GM21717 (cell line): ENCODE results near the gene CNNM2.
A peak's percentile ranks its signal among the peaks of the same experiment; 100 is the strongest.

Experiments used
- ATAC-seq: cut with Tn5 transposase; IDR thresholded peaks from one replicate; pipeline ENCODE4 v1.9.1; 2021; ENCODE audit warnings: mild to moderate bottlenecking, moderate library complexity; ENCODE audit not compliant: unreplicated experiment

Gene CNNM2

GRCh38 chr10:103067956-103068355 lies 149.9 kb downstream of the CNNM2 start:
- ATAC-seq, result no peak

GRCh38 chr10:103069453-103070331 lies 151.6 kb downstream of the CNNM2 start:
- ATAC-seq, result peak; percentile 28

DNA sequence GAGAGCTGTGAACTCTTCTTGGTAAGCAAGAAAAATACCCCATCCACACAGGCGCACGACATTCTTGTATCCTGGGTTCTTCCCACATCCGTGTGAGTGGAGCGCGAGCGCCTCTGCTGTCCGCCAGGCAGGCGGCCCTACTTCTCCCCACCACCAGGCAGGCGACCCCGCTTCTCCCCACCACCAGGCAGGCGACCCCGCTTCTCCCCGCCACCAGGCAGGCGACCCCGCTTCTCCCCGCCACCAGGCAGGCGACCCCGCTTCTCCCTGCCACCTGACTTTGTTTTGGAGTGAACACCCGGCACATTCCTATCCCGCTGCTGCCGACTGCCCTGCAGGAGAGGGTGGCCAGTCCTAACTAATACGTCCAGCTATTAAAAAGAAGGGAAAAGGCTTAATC lies 154.2 kb downstream of the CNNM2 start:
- ATAC-seq, result no peak

GRCh38 chr10:103072891-103073290 lies 154.8 kb downstream of the CNNM2 start:
- ATAC-seq, result no peak

GRCh38 chr10:103077020-103077419 lies 158.9 kb downstream of the CNNM2 start:
- no peak for ATAC-seq

DNA sequence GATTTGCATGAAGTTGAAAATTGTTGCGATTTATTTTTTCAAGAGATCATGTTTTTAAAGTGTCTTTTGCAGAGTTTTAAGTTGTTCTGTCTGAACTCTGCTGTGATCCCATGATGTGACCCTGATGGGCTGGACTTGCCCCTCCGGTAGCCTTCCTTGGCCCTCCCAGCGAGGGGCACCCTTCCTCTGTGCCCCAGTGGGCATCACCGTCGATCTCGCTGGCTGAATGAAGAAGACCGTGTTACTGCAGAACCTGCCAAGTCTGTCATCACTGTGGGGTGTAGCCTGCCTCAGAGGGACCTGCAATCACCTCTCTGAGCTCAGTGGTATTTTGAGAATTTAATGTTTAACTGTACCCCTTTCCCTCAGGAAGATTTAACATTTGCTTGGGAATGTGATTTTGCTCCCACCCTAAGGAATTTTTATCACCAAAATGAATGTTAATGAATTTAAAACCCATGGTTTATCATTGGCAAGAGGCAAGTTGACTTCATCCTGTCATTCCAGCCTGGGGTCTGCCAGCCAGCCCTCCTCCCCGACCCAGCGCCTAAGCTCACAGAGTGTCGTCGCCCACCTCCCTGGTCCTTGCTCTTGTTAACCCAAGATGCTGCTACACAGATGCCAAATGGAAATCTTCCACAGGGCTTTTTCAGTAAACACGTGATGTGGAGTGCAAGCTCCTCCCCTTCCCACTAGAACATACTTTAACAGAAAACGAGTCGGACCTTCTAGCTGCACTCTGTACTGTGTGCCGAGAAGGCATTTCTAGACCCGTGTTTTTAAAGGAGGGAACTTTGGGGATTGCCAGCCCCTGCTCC lies 159.6 kb downstream of the CNNM2 start:
- ATAC-seq, result no peak

GRCh38 chr10:103078309-103078615 lies 160.2 kb downstream of the CNNM2 start:
- no peak for ATAC-seq

- no peak for ATAC-seq
These were observed 160.6 kb downstream of the CNNM2 start for GRCh38 chr10:103078676-103079075.

- no peak for ATAC-seq
These were observed 161.0 kb downstream of the CNNM2 start for GRCh38 chr10:103079100-103079499.

- ATAC-seq, result no peak
These were observed 161.9 kb downstream of the CNNM2 start for GRCh38 chr10:103079946-103080345.

DNA sequence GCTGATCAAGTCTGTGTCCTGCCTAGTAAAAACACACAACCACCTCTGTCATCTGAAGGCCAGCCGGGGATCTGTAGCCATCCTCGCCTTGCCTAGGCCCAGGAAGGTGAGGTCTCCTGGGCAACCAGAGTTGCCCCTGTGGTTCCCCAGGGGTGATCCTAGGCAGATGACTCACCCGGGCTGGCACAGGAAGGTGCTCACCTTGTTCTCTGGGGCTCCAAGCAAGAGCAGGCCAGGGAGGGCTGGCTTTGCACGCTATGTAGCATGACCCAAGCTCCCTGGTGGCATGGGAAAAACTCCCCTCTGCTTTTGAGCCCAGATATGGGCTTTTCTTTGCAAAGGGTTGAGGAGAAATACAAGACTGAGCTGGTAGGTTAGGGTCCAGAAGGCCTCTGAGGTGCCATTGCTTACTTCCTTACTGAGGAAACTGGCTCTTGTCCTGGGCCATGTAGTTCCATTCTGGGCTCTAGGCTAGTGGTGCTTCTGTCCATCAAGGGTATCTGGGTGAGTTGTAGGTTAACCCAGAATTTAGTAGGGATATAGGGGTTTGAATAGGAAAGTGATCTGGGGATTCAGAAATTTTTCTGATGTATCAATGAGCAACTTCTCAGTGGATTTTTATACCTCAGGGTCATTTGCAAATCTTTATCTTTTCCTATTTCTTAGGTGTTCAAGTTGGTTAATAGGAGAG lies 162.9 kb downstream of the CNNM2 start:
- ATAC-seq, result no peak

GRCh38 chr10:103082683-103083082 lies 164.6 kb downstream of the CNNM2 start:
- ATAC-seq, result no peak

DNA sequence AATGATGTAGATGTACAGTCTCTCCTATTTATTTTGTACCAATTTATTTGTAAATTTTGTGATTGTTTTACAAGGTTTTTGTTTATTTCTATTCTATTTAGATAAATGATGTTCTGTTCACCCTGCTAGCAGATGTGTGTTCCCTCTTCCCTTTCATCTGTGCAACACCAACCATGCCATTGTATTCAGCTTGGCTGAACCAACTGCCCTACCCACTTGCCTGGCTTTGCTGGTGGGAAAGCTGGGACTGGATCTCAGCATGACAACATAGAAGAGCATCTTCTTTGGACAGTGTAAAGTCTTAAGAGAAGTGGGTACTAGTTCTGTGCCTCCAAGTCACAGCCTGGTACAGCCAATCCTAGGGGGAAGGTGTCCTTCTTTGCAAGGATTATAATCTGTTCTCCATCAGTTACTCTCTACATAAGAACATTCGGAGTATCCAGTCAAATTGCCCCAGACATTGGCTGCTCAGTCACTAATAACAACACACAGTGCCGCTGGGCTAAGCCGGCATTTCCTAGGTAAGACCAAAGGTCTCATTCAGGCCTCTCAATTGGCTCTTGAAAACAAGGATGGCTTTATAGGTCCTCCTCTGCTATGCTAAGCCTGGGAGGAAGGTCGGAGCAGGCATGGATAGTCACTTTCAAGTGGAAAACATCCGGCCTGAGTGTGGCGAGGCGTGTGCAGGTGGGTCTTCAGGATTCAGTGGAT lies 165.3 kb downstream of the CNNM2 start:
- no peak for ATAC-seq

DNA sequence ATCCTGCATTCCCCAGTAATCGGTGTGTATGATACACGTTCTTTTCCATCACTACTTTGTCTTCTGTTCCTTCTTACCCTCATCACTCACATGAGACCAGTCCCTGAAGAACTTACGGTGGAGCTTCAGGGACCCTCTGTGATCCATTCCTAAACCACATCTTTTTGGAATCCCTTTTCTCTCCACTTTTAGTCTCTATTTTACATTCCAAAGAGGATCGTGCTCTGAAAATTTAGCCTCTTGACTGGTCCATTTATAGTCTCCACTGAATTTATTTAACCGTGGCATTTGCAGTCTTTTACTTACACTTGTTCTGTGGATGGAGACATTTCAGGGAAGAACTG lies 165.9 kb downstream of the CNNM2 start:
- no peak for ATAC-seq

- ATAC-seq, result no peak
These were observed 168.2 kb downstream of the CNNM2 start for GRCh38 chr10:103086261-103086660.

DNA sequence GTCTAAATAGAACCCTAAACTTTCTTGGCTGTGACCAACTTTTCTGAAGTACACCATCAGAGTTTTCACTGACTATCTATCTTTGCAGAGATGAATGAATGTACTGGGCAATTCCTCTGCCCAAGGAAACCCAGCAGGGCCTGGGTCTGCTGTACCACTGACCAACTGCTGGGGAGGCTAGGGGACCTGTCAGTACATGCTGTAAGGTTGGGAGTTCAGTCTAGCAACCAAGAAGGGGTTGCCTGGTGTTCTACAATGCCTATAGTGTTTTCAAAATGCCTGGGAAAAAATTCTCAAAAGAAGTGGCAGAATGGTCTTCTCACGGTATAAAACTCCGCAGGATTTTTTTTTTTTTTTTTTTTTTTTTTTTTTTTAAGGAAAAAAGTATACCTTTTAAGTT lies 168.7 kb downstream of the CNNM2 start:
- ATAC-seq, result no peak

GRCh38 chr10:103089493-103089892 lies 171.4 kb downstream of the CNNM2 start:
- no peak for ATAC-seq

- ATAC-seq, result no peak
These were observed 172.8 kb downstream of the CNNM2 start for GRCh38 chr10:103090911-103091310.

DNA sequence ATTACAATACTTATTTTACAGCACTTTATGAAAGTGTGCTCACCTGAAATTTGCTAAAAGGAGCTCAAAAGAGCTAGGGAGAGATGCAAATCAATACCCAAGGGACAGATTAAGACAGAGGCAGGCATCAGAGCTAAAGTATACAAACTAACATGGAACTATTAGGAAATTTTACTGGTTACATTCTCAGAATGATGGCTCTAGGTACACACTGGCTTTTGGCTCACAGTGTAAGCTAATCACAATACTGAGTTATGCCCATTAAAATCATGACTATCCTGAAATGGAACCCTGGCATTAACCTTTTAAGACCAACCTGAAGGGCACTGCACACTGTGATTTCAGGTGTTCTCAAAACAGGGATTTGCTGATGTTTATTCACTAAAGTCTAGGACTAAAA lies 176.9 kb downstream of the CNNM2 start:
- ATAC-seq, result no peak

DNA sequence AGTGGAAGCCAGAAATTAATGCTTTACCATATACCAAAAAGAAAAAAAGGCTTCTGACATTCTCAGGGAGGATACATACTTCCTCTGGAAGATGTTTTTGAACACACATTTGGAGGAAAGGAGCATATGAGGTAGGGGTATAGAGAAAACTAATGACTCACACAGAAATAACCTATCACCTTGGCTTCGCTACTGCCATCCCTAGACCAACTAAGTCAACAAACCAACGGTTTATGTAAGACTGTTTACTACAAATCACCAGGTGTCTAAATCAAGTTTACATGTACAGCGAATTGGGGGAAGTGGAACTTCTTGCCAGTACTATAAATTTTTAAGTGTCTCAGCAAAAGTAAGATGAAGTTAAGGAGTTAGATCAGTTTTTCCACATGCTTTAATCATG lies 178.0 kb downstream of the CNNM2 start:
- no peak for ATAC-seq

GRCh38 chr10:103098240-103098639 lies 180.1 kb downstream of the CNNM2 start:
- ATAC-seq, result no peak
